ENCODE data around the gene CHML. TPM values are rescaled to one million over a fixed set of nuclear protein-coding genes. Genes with fewer than 3 reads are reported as not detected.

The CHML gene
- total RNA-seq, 1 donor from 2014 or later: 15.6 TPM

GRCh38 chr1:241615043-241615974 is 24.9 kb downstream of the CHML start:
- no peak for DNase-seq

GRCh38 chr1:241614572-241614971 is 25.6 kb downstream of the CHML start:
- no peak for DNase-seq

GRCh38 chr1:241614144-241614543 is 26.0 kb downstream of the CHML start:
- DNase-seq: no peak

GRCh38 chr1:241612533-241613477 is 27.4 kb downstream of the CHML start:
- no peak for DNase-seq

- DNase-seq: no peak
Measured at GRCh38 chr1:241611736-241612135, 28.4 kb downstream of the CHML start.

GRCh38 chr1:241611063-241611462 is 29.1 kb downstream of the CHML start:
- peak; percentile 76 for DNase-seq

GRCh38 chr1:241610056-241610815 is 29.9 kb downstream of the CHML start:
- DNase-seq: peak; percentile 9

GRCh38 chr1:241608379-241609033 is 31.7 kb downstream of the CHML start:
- DNase-seq: peak; percentile 12

GRCh38 chr1:241607497-241607896 is 32.7 kb downstream of the CHML start:
- DNase-seq: no peak

GRCh38 chr1:241606544-241606943 is 33.6 kb downstream of the CHML start:
- DNase-seq: no peak

- DNase-seq: no peak
Measured at GRCh38 chr1:241605146-241605805, 34.9 kb downstream of the CHML start.

GRCh38 chr1:241603731-241604245 is 36.4 kb downstream of the CHML start:
- no peak for DNase-seq

GRCh38 chr1:241600496-241600901 is 39.7 kb downstream of the CHML start:
- no peak for DNase-seq

GRCh38 chr1:241598249-241598648 is 41.9 kb downstream of the CHML start:
- no peak for DNase-seq

- no peak for DNase-seq
Measured at GRCh38 chr1:241596633-241597032, 43.5 kb downstream of the CHML start.

GRCh38 chr1:241593186-241593585 is 47.0 kb downstream of the CHML start:
- DNase-seq: no peak

- no peak for DNase-seq
Measured at GRCh38 chr1:241592273-241592958, 47.8 kb downstream of the CHML start.

- DNase-seq: no peak
Measured at GRCh38 chr1:241591736-241592135, 48.4 kb downstream of the CHML start.

- no peak for DNase-seq
Measured at GRCh38 chr1:241591317-241591716, 48.9 kb downstream of the CHML start.

GRCh38 chr1:241590719-241591118 is 49.5 kb downstream of the CHML start:
- no peak for DNase-seq
